ENCODE measurements around the gene ATCAY. TPM values are rescaled to one million over a fixed set of nuclear protein-coding genes. Genes with fewer than 3 reads are reported as not detected.

ATCAY gene
- total and polyA plus RNA-seq, 2 of the 4 experiments (the other 2 are of a cell fraction): 0.31 to 0.36 TPM

- Histone ChIP-seq H3K27me3 (ENCODE audit: control insufficient read depth, insufficient read depth, low read length) (peaks cover 5% of the 10 kb centered on the region; the same call in 1 of the 2 replicates), H2BK20ac (ENCODE audit: low read depth, low read length) (no peak overlapping the region), H3K23ac (ENCODE audit: low read depth, low read length) (no peak overlapping the region), H2AK5ac (ENCODE audit: low read depth, low read length) (no peak overlapping the region), H3K9me3 (ENCODE audit: control insufficient read depth, insufficient read depth, low read length) (peaks cover 2% of the 10 kb centered on the region; the same call in 1 of the 2 replicates), H3K4me2 (ENCODE audit: low read depth, low read length) (no peak overlapping the region), H4K91ac (ENCODE audit: insufficient read depth, low read depth, low read length) (no peak overlapping the region), H3K36me3 (ENCODE audit: control insufficient read depth, insufficient read depth, low read length) (no peaks in the 10 kb centered on the region), H3K9me1 (ENCODE audit: insufficient read depth, low read length) (no peaks in the 10 kb centered on the region), H2AFZ (replicated peaks; ENCODE audit: low read length, poor library complexity) (no peak overlapping the region), H4K20me1 (ENCODE audit: insufficient read depth, low read length) (no peaks in the 10 kb centered on the region), H3K56ac (ENCODE audit: extremely low read depth, insufficient read depth, low read length) (no peak overlapping the region), H2BK120ac (ENCODE audit: low read depth, low read length) (no peak overlapping the region), H3K4me1 (ENCODE audit: control insufficient read depth, insufficient read depth, low read length) (no peaks in the 10 kb centered on the region), H3K4me3 (ENCODE audit: insufficient read depth, low read depth, low read length) (no peak overlapping the region), H4K8ac (ENCODE audit: low read depth in 2 of 2, low read length in 2 of 2) (no peak overlapping the region), H3K27ac (ENCODE audit: insufficient read depth, low read length) (no peak overlapping the region), H3K79me1 (ENCODE audit: low read depth in 1 of 2, low read length in 2 of 2) (no peaks in the 10 kb centered on the region), H3K4ac (ENCODE audit: low read depth, low read length) (no peak overlapping the region), H3K14ac (replicated peaks; ENCODE audit: low read depth, low read length) (no peak overlapping the region), H2BK15ac (ENCODE audit: low read depth, low read length) (no peak overlapping the region), H3K9ac (ENCODE audit: low read depth, low read length) (no peak overlapping the region), H2BK5ac (ENCODE audit: low read depth, low read length, poor library complexity, severe bottlenecking) (no peak overlapping the region), H3K18ac (ENCODE audit: low read depth, low read length) (no peak overlapping the region), H4K5ac (ENCODE audit: low read depth, low read length) (no peak overlapping the region), H2AK9ac (replicated peaks; ENCODE audit: low read depth, low read length, poor library complexity) (no peak overlapping the region)
- in situ Hi-C loops (cut with MboI; ENCODE audit: low sequenced_read_pairs): no loop called here
- BruUV-seq (replicated peaks): no TSS peak
- no peak for ATAC-seq (ENCODE audit: low read depth)
- dilution Hi-C loops (cut with HindIII; ENCODE audit: low sequenced_read_pairs, unreplicated experiment): no loop called here
- no peak for DNase-seq
- no peak for TF ChIP-seq MAFK (IDR thresholded peaks at IDR 0.05; ENCODE audit: low read depth, low read length)
- TF ChIP-seq BHLHE40 (IDR thresholded peaks at IDR 0.05; ENCODE audit: low read depth, low read length): no peak
- TF ChIP-seq USF2 (IDR thresholded peaks at IDR 0.05; ENCODE audit: low read depth, low read length): no peak
- TF ChIP-seq CHD1 (IDR thresholded peaks at IDR 0.05; ENCODE audit: low read depth, low read length): no peak
- no peak for TF ChIP-seq RAD21 (IDR thresholded peaks at IDR 0.05; ENCODE audit: low read length)
- TF ChIP-seq CEBPB (IDR thresholded peaks at IDR 0.05; ENCODE audit: low read depth, low read length): no peak
- TF ChIP-seq MXI1 (IDR thresholded peaks at IDR 0.05; ENCODE audit: borderline replicate concordance, low read depth, low read length): no peak
- TF ChIP-seq RCOR1 (IDR thresholded peaks at IDR 0.05; ENCODE audit: insufficient replicate concordance, low read length): no peak
- TF ChIP-seq FOS (IDR thresholded peaks at IDR 0.05; ENCODE audit: low read depth, low read length): no peak
- no peak for TF ChIP-seq RFX5 (IDR thresholded peaks at IDR 0.05; ENCODE audit: low read depth, low read length)
- no peak for TF ChIP-seq POLR2A (IDR thresholded peaks at IDR 0.05; ENCODE audit: low read depth, low read length)
- TF ChIP-seq ELK1 (IDR thresholded peaks at IDR 0.05; ENCODE audit: borderline replicate concordance, low read depth, low read length): no peak
- TF ChIP-seq NFE2L2 (IDR thresholded peaks at IDR 0.05; ENCODE audit: low read depth, low read length): no peak
- TF ChIP-seq SMC3 (IDR thresholded peaks at IDR 0.05; ENCODE audit: low read depth, low read length): no peak
- no peak for TF ChIP-seq CTCF (conservative IDR thresholded peaks at IDR 0.05; ENCODE audit: low read depth, low read length)
- no peak for TF ChIP-seq MAZ (IDR thresholded peaks at IDR 0.05; ENCODE audit: borderline replicate concordance, low read depth, low read length)
- 40% methylated on average over 7 of the region's 12 CpGs; no CpG with 5 or more reads in 1 of the 2 experiments for WGBS, 2 experiments (ENCODE audit: extremely low coverage in 2 of 2, insufficient read length in 1 of 2)
- ChIA-PET POLR2A (ENCODE audit: unreplicated experiment) (no interaction called here), CTCF (no interaction called here)
- intact Hi-C loops (cut with micrococcal nuclease): no loop called here
Observed at GRCh38 chr19:3893509-3894179, 13.2 kb downstream of the ATCAY start.
